ES-I3 (cell line): Measurements from ENCODE around the gene CCDC127.

Experiments
- H3K36me3 ChIP-seq: 2 replicates; pipeline ENCODE4 v1.6.1; 2013; ENCODE audit warnings: mild to moderate bottlenecking, low read length, control low read depth, moderate library complexity; ENCODE audit not compliant: insufficient read depth
- H3K4me1 ChIP-seq: 2 replicates; pipeline ENCODE4 v1.6.1; 2013; ENCODE audit warnings: mild to moderate bottlenecking, control low read depth, low read length; ENCODE audit not compliant: insufficient read depth
- H3K9ac ChIP-seq: 2 replicates; pipeline ENCODE4 v1.6.1; 2013; ENCODE audit warnings: low read depth, mild to moderate bottlenecking, low read length, moderate library complexity
- H3K9me3 ChIP-seq: 2 replicates; pipeline ENCODE4 v1.6.1; 2013; ENCODE audit warnings: mild to moderate bottlenecking, low read length, moderate library complexity; ENCODE audit not compliant: control insufficient read depth, insufficient read depth

CCDC127 gene

DNA sequence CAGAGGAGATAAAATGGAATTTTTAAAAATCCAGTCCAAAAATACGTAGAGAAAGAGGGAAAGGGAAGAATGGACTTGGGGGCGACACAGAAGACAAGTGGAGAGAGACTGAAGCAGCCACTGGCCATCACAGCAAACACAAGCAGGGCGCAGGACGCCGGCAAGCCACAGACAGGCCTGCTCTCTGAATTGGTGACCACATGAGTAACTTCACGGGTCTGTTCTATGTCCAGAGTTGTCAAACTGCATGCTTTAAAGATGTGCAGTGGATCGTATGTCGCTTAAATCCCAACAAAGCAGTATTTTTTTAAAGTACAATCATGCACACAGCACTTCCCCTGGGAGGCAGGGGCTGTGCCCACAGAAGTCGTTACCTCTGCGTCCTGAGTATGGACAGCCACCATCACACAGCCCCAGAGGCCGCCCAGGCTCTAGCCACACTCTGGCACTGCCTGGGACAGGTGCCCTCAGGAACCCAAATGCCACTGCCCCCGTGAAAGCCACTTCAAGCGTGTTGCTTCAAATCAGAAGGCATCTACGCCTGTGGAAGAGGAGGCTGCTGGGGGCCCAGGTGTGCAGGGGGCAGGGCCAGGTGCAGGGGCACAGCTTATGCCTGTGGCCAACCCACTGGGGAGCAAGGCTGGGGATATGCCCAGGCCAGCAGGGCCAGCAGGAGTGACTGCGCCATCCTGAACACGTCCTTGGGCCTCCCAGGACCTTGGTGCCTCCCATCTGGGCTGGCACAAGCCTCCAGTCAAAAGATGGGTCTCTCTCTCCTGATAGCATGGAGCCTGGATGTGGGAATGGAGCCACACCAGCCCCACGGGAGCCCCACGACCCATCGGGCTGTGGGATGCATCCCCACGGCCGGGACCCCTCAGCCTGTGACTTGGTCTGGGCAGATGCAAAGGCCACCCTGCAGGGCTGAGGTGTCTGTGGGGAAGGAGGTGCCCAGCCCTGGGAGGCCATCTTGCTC lies 32.6 kb downstream of the CCDC127 start:
- Histone ChIP-seq H3K4me1 (peaks cover 4% of the 10 kb centered on the region; the same call in 1 of the 2 replicates), H3K36me3 (no peaks in the 10 kb centered on the region), H3K9me3 (no peaks in the 10 kb centered on the region), H3K9ac (no peak overlapping the region)

GRCh38 chr5:184471-184870 lies 33.5 kb downstream of the CCDC127 start:
- Histone ChIP-seq H3K36me3 (no peaks in the 10 kb centered on the region), H3K4me1 (peaks cover 4% of the 10 kb centered on the region; the same call in 1 of the 2 replicates), H3K9ac (no peak overlapping the region), H3K9me3 (no peaks in the 10 kb centered on the region)

DNA sequence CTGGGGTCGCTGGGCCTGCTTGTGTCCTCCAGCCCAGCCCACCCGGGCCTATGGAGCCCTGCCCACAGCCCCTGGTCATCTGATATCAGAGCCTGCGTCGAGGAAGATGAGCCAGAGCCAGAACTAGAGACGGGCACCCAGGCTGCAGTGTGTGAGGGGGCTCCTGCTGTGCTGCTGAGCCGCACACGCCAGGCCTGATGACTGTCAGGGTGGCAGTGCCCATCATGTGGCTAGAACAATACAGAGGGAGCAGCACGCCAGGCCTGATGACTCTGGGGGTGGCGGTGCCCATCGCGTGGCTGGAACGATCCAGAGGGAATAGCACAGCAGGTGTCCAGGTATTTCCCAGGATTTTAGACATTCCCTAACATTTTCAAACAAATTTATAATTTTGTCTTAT lies 35.8 kb downstream of the CCDC127 start:
- H3K4me1 ChIP-seq: no peaks in the 10 kb centered on the region
- no peak overlapping the region for H3K9ac ChIP-seq
- no peaks in the 10 kb centered on the region for H3K36me3 ChIP-seq
- no peaks in the 10 kb centered on the region for H3K9me3 ChIP-seq

DNA sequence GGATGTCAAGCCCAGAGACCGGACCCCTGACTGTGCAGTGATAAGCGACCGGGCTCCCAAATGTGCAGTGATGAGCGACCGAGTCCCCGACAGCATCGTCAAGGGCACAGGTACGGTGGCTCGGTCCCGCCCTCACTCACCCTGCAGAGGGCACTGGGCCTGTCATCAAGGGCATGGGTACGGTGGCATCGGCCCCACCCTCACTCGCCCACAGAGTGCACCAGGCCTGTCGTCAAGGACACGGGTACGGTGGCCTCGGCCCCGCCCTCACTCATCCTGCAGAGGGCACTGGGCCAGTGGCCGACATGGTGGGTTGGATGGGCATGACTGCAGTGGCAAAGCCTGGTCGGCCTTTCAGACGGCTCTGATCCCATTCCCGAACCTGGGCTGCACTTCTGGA lies 36.4 kb downstream of the CCDC127 start:
- Histone ChIP-seq H3K4me1 (no peaks in the 10 kb centered on the region), H3K9me3 (no peaks in the 10 kb centered on the region), H3K9ac (no peak overlapping the region), H3K36me3 (no peaks in the 10 kb centered on the region)

DNA sequence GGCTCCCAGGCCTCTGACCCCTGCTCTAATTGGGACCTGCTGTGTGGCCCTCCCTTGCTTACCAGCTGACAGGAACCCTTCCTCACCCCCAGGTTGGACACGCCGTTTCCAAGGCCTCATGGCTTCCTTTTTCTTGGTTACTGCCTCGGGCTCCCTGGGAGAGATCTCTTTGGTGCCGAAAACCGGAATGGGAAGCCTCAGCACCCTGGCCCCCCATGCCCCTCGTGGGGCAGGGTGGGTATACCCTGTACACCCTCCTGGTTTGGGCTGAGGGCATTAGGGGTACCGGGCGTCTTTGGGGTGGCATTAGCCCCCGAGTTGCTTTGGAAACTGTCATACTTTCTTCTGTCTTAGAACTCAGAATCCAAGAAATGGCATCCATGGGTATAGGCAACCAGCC lies 36.8 kb downstream of the CCDC127 start:
- Histone ChIP-seq H3K4me1 (peaks cover 3% of the 10 kb centered on the region; the same call in 1 of the 2 replicates), H3K9me3 (no peaks in the 10 kb centered on the region), H3K9ac (no peak overlapping the region), H3K36me3 (no peaks in the 10 kb centered on the region)

DNA sequence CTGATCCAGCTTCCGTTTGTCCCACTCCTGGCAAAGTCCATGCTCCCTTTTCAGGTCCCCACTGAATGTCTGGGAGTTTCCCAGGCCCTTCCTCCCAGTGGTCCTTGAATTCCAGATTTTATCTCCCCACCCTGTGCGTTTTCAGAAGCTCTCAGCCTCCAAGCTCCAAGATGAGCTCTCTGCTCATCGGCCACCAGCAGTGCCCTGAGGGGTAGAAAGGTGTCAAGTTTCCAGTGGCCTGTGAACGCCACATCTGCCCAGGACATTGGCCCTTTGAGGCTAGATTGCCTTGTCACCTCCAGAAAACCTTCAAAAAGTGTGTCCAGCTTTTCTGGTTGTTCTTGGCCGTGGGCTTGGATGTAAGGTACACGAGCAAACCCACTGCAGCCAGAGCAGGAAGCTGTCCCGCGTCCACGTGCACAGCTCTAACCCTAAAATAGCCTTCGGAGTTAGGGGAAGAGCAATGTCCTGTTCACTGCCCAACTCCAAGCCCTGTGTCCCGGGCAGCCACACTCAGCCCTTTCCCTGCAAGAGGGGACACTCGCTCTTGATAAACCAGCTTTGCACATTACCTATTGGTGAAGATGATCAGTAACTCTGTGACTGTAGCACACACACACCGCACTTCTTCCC lies 37.6 kb downstream of the CCDC127 start:
- no peak overlapping the region for H3K9ac ChIP-seq
- peaks cover 3% of the 10 kb centered on the region; the same call in 1 of the 2 replicates for H3K4me1 ChIP-seq
- H3K9me3 ChIP-seq: no peaks in the 10 kb centered on the region
- H3K36me3 ChIP-seq: no peaks in the 10 kb centered on the region

- H3K9ac ChIP-seq: no peak overlapping the region
- H3K36me3 ChIP-seq: no peaks in the 10 kb centered on the region
- H3K4me1 ChIP-seq: peaks cover 3% of the 10 kb centered on the region; the same call in 1 of the 2 replicates
- H3K9me3 ChIP-seq: no peaks in the 10 kb centered on the region
Observed at GRCh38 chr5:179401-179800, 38.6 kb downstream of the CCDC127 start.

GRCh38 chr5:178110-178509 lies 39.8 kb downstream of the CCDC127 start:
- Histone ChIP-seq H3K9me3 (no peaks in the 10 kb centered on the region), H3K4me1 (peaks cover 3% of the 10 kb centered on the region; the same call in 1 of the 2 replicates), H3K9ac (no peak overlapping the region), H3K36me3 (no peaks in the 10 kb centered on the region)

- peaks cover 3% of the 10 kb centered on the region; the same call in 1 of the 2 replicates for H3K4me1 ChIP-seq
- H3K36me3 ChIP-seq: no peaks in the 10 kb centered on the region
- no peak overlapping the region for H3K9ac ChIP-seq
Observed at GRCh38 chr5:176296-176823, 41.6 kb downstream of the CCDC127 start.

DNA sequence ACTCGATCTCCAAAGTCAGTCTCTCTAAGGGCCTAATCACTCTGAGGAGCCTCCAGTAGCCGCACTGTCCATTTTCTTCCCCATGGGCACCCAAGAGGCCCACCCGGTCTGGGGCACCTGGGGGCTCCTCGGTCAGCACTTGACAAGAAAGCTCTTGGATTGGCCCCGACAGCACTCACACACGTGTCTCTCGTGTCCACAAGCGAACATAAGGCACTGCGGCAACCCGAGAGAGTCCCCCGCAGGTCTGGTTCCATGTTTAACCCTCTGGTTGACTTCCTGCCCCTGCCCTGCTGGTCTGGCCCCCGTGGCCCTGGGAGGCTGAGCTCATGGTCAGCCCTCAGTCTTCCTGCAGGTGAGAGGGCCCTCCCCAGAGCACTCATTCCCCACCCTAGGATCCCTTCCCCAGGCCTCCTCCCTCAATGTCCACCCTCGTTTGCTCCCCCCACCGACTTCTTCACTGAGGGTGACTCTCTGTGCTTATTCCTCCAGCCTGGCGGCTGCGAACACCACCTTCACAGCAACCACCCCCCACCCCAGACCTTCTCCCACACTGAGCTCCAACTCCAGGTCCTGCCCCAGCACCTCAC lies 43.0 kb downstream of the CCDC127 start:
- Histone ChIP-seq H3K36me3 (no peaks in the 10 kb centered on the region), H3K4me1 (peaks cover 3% of the 10 kb centered on the region; the same call in 1 of the 2 replicates), H3K9me3 (no peaks in the 10 kb centered on the region), H3K9ac (no peak overlapping the region)

More at GRCh38 chr5:176296-176823, 41.6 kb downstream of the CCDC127 start:
- H3K9me3 ChIP-seq: no peaks in the 10 kb centered on the region

DNA sequence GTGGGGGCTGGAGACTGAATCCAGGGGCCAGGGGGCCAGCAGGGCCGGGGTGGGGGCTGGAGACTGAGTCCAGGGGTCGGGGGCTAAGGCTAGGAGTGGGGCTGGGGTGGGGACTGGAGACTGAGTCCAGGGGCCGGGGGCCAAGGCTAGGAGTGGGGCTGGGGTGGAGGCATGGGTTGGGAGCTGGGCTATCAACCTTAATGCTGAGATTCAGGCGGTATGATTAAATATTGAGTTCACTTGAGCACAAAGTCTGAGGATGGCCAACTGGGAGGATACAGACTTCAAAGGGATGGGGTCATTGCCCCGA lies 43.7 kb downstream of the CCDC127 start:
- Histone ChIP-seq H3K4me1 (peaks cover 3% of the 10 kb centered on the region; the same call in 1 of the 2 replicates), H3K36me3 (no peaks in the 10 kb centered on the region), H3K9me3 (no peaks in the 10 kb centered on the region), H3K9ac (no peak overlapping the region)

DNA sequence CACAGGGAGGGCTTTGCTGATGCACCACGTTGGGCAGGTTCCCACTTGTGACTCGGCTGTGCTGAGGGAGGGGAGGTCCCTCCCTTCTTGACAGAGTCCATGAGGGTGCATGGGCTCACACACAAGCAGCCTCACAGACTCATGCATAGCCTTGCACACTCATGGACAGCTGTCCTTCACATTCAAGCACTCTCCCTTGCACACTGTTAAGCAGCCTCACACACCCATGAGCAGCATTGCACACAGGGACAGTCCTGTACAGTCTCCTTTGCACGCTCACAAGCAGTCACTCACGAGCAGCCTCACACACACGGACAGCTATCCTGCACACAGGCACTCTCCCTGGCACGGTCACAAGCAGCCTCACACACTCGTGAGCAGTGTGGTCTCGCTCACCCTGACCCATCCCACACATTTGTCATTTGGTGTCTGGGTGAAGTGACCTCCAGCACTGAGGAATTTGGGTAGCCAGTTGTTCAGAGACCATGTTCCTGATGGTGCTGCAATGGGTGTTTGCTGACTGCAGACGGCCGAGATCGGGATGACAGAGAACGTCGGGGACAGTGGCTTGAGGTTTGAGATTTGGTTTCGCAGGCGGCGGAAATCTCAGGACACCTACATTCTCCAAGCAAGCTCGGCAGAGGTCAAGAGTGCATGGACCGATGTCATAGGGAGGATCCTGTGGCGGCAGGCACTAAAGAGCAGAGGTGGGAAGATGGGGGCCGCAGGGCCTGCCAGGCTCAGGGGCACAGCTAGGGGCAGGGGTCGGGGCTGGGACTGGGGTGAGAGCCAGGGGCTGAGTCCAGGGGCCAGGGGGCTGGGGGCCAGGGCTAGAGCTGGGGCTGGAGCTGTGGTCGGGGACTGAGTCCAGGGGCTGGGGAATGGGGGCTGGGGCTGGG lies 44.3 kb downstream of the CCDC127 start:
- Histone ChIP-seq H3K36me3 (no peaks in the 10 kb centered on the region), H3K9me3 (no peaks in the 10 kb centered on the region), H3K4me1 (peaks cover 3% of the 10 kb centered on the region; the same call in 1 of the 2 replicates), H3K9ac (no peak overlapping the region)

DNA sequence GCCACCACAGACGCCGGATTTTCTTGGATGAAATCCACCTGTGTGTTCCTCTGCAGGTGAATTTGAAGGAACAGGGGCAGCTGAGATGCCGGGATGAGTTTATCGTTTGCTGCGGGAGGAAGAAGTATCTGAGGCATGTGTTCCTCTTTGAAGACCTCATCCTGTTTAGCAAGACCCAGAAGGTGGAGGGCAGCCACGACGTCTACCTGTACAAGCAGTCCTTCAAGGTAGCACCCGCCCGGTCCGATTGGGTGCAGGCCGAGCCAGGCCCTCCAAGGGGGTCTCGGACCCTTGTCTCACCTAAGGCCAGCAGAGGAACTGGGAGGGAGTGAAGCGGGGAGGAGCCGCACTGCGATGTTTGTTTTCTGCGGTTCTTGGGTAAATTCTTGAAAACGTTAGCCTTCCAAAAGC lies 45.1 kb downstream of the CCDC127 start:
- H3K4me1 ChIP-seq: peaks cover 3% of the 10 kb centered on the region; the same call in 1 of the 2 replicates
- no peak overlapping the region for H3K9ac ChIP-seq
- H3K36me3 ChIP-seq: no peaks in the 10 kb centered on the region

More for the DNA sequence above, 45.1 kb downstream of the CCDC127 start:
- H3K9me3 ChIP-seq: no peaks in the 10 kb centered on the region
